HepG2 (cell line): ENCODE measurements around the gene GLUD1. TPM values are rescaled to one million over a fixed set of nuclear protein-coding genes. Genes with fewer than 3 reads are reported as not detected.
A peak's percentile ranks its signal among the peaks of the same experiment; 100 is the strongest.

Experiments
- AGO2 ChIP-seq: fragments of 200-400 bp; formaldehyde crosslinking; optimal IDR thresholded peaks from 2 replicates; pipeline ENCODE3; 2017; ENCODE audit warnings: mild to moderate bottlenecking, low read depth, low read length, moderate library complexity
- ATRX ChIP-seq: sonication (generic); formaldehyde crosslinking; IDR thresholded peaks from 2 replicates; pipeline ENCODE4 v1.4.0; 2020; ENCODE audit warnings: missing genetic modification reagents, borderline replicate concordance
- CC2D1A ChIP-seq: sonication (generic); formaldehyde crosslinking; IDR thresholded peaks from 2 replicates; pipeline ENCODE4 v1.8.1; 2023; ENCODE audit warnings: mild to moderate bottlenecking, missing genetic modification reagents
- CEBPB ChIP-seq: IDR thresholded peaks from 2 replicates; pipeline ENCODE4 v1.6.1; 2011; ENCODE audit warnings: low read depth, low read length, improper control_type of control experiment, borderline replicate concordance
- FOXP1 ChIP-seq, 2 experiments: fragments of 450-650 bp in 1 of 2; IDR thresholded peaks; 2 replicates each; pipeline ENCODE4 v1.6.1; 2017 to 2018; ENCODE audit warnings: antibody characterized with exemption in 1 of 2
- FOXP4 ChIP-seq: sonication (generic); formaldehyde crosslinking; IDR thresholded peaks from 2 replicates; pipeline ENCODE4 v1.4.0; 2020; ENCODE audit warnings: missing genetic modification reagents
- MAX ChIP-seq: IDR thresholded peaks from 2 replicates; pipeline ENCODE4 v1.6.1; 2012; ENCODE audit warnings: inconsistent platforms
- MLXIP ChIP-seq: sonication (generic); formaldehyde crosslinking; IDR thresholded peaks from 2 replicates; pipeline ENCODE4 v1.9.0; 2021; ENCODE audit warnings: missing genetic modification reagents, borderline replicate concordance
- PHF8 ChIP-seq: sonication (generic); formaldehyde crosslinking; IDR thresholded peaks from 2 replicates; pipeline ENCODE4 v1.5.0; 2020; ENCODE audit warnings: missing genetic modification reagents
- RBFOX2 ChIP-seq: fragments of 200-400 bp; formaldehyde crosslinking; IDR thresholded peaks from 2 replicates; pipeline ENCODE4 v1.6.1; 2017; ENCODE audit warnings: low read depth, mild to moderate bottlenecking, low read length
- ZBTB7B ChIP-seq: sonication (generic); formaldehyde crosslinking; IDR thresholded peaks from 2 replicates; pipeline ENCODE4 v1.4.0; 2020; ENCODE audit warnings: missing genetic modification reagents
- ZHX1 ChIP-seq: sonication (generic); formaldehyde crosslinking; IDR thresholded peaks from 2 replicates; pipeline ENCODE4 v1.8.1; 2022; ENCODE audit warnings: low read depth, mild to moderate bottlenecking, missing genetic modification reagents
- ZNF124 ChIP-seq: sonication (generic); formaldehyde crosslinking; IDR thresholded peaks from 2 replicates; pipeline ENCODE4 v1.4.0; 2020; ENCODE audit warnings: missing genetic modification reagents
- ZNF253 ChIP-seq: sonication (generic); formaldehyde crosslinking; IDR thresholded peaks from 2 replicates; pipeline ENCODE4 v1.8.0; 2022; ENCODE audit warnings: mild to moderate bottlenecking, missing genetic modification reagents, borderline replicate concordance
- ZNF275 ChIP-seq: sonication (generic); formaldehyde crosslinking; IDR thresholded peaks from 2 replicates; pipeline ENCODE4 v1.8.0; 2022; ENCODE audit warnings: missing genetic modification reagents, mild to moderate bottlenecking, inconsistent platforms, borderline replicate concordance
- ZXDC ChIP-seq: sonication (generic); formaldehyde crosslinking; IDR thresholded peaks from 2 replicates; pipeline ENCODE4 v1.5.0; 2020; ENCODE audit warnings: mild to moderate bottlenecking, missing genetic modification reagents
- polyA plus RNA-seq, 8 experiments: library from polyadenylated mRNA; depleted of rRNA in 3 of 8; stranded (reverse) in 7 of 8; unstranded in 1 of 8; fragments of >200 nt; fragmentation: Illumina TruSeq in 4 of 8; extraction: Trizol in 4 of 8; gene quantifications; 2 replicates each; pipeline versions ENCODE4 v1.2.1 to v1.2.3, GENCODE V29; 2011 to 2016; ENCODE audit warnings: low read depth in 4 of 8, missing spikeins in 1 of 8, mixed read lengths in 1 of 8; ENCODE audit not compliant: insufficient read depth in 1 of 8
- total RNA-seq, 5 experiments: library from RNA; depleted of rRNA; stranded (reverse); fragments of >200 nt; fragmentation: Illumina TruSeq; extraction: Trizol; gene quantifications; 2 replicates each; pipeline ENCODE4 v1.2.3, GENCODE V29; 2016; ENCODE audit warnings: low read depth in 1 of 5

GLUD1 gene
- total and polyA plus RNA-seq, 2 of the 13 experiments (the other 11 are each of a cell fraction or from before 2014, with no cell fraction given): 301 to 798 TPM

- TF ChIP-seq ZNF124 (CRISPR knock-in tag) (no peak), MLXIP (CRISPR knock-in tag) (no peak), ZXDC (CRISPR knock-in tag) (no peak), ZNF275 (CRISPR knock-in tag) (no peak), RBFOX2 (no peak), ZBTB7B (CRISPR knock-in tag) (no peak), PHF8 (CRISPR knock-in tag) (no peak), ATRX (no peak), FOXP1 (IDR thresholded peaks at IDR 0.05) (no peak), FOXP1 (CRISPR knock-in tag; IDR thresholded peaks at IDR 0.05) (0 out of 2 replicates have a peak, but pooled peaks have one; percentile 12), AGO2 (peak; percentile 8), CEBPB (peak; percentile 68; the same call in 1 of the 2 replicates), ZNF253 (CRISPR knock-in tag) (no peak), MAX (no peak), ZHX1 (CRISPR knock-in tag) (no peak), FOXP4 (CRISPR knock-in tag) (0 out of 2 replicates have a peak, but pooled peaks have one; percentile 21), CC2D1A (CRISPR knock-in tag) (no peak)
These were observed 34.2 kb downstream of the GLUD1 start (continued) for GRCh38 chr10:87060280-87060928.
